ENCODE measurements around the gene PGF. TPM values are rescaled to one million over a fixed set of nuclear protein-coding genes. Genes with fewer than 3 reads are reported as not detected.

The PGF gene
- total RNA-seq, 1 donor from 2014 or later, result 0.23 TPM

GRCh38 chr14:74982661-74983060 lies 27.3 kb upstream of the PGF start:
- H3K27ac Mint-ChIP-seq, result no peak overlapping the region

GRCh38 chr14:74981833-74982232 lies 26.4 kb upstream of the PGF start:
- H3K4me1 Mint-ChIP-seq, result peaks cover 4% of the 10 kb centered on the region
- DNase-seq, result no peak
- intact Hi-C loops (cut with micrococcal nuclease), result no loop called here
- H3K27me3 Mint-ChIP-seq, result peaks cover 2% of the 10 kb centered on the region
- no peaks in the 10 kb centered on the region for H3K36me3 Mint-ChIP-seq (ENCODE audit: low read depth)
- H3K27ac Mint-ChIP-seq, result no peak overlapping the region
- H3K9me3 Mint-ChIP-seq, result no peaks in the 10 kb centered on the region
- no peak overlapping the region for H3K4me3 Mint-ChIP-seq

More at GRCh38 chr14:74982661-74983060, 27.3 kb upstream of the PGF start:
- no peaks in the 10 kb centered on the region for H3K36me3 Mint-ChIP-seq (ENCODE audit: low read depth)
- H3K4me1 Mint-ChIP-seq, result peaks cover 4% of the 10 kb centered on the region
- DNase-seq, result no peak
- H3K4me3 Mint-ChIP-seq, result no peak overlapping the region
- no peaks in the 10 kb centered on the region for H3K9me3 Mint-ChIP-seq
- H3K27me3 Mint-ChIP-seq, result peaks cover 5% of the 10 kb centered on the region
- intact Hi-C loops (cut with micrococcal nuclease), result no loop called here

GRCh38 chr14:74981462-74981782 lies 26.0 kb upstream of the PGF start:
- Mint-ChIP-seq H3K36me3 (ENCODE audit: low read depth) (no peaks in the 10 kb centered on the region), H3K27ac (no peak overlapping the region), H3K27me3 (peaks cover 2% of the 10 kb centered on the region), H3K4me3 (no peak overlapping the region), H3K9me3 (no peaks in the 10 kb centered on the region), H3K4me1 (peaks cover 4% of the 10 kb centered on the region)
- intact Hi-C loops (cut with micrococcal nuclease), result no loop called here
- no peak for DNase-seq

GRCh38 chr14:74980731-74981461 lies 25.5 kb upstream of the PGF start:
- intact Hi-C loops (cut with micrococcal nuclease), result no loop called here

GRCh38 chr14:74980398-74980730 lies 25.0 kb upstream of the PGF start:
- Mint-ChIP-seq H3K4me3 (no peak overlapping the region), H3K27ac (no peak overlapping the region), H3K4me1 (peaks cover 4% of the 10 kb centered on the region), H3K9me3 (no peaks in the 10 kb centered on the region), H3K36me3 (ENCODE audit: low read depth) (no peaks in the 10 kb centered on the region), H3K27me3 (peaks cover 2% of the 10 kb centered on the region)
- intact Hi-C loops (cut with micrococcal nuclease), result no loop called here
- DNase-seq, result no peak

More at GRCh38 chr14:74980731-74981461, 25.5 kb upstream of the PGF start:
- Mint-ChIP-seq H3K27me3 (peaks cover 2% of the 10 kb centered on the region), H3K27ac (no peak overlapping the region), H3K4me3 (no peak overlapping the region), H3K4me1 (peaks cover 4% of the 10 kb centered on the region), H3K36me3 (ENCODE audit: low read depth) (no peaks in the 10 kb centered on the region), H3K9me3 (no peaks in the 10 kb centered on the region)
- no peak for DNase-seq

- H3K27me3 Mint-ChIP-seq, result peaks cover 2% of the 10 kb centered on the region
- H3K27ac Mint-ChIP-seq, result no peak overlapping the region
- intact Hi-C loops (cut with micrococcal nuclease), result no loop called here
- no peaks in the 10 kb centered on the region for H3K9me3 Mint-ChIP-seq
- no peaks in the 10 kb centered on the region for H3K36me3 Mint-ChIP-seq (ENCODE audit: low read depth)
- no peak overlapping the region for H3K4me3 Mint-ChIP-seq
- no peak for DNase-seq
- H3K4me1 Mint-ChIP-seq, result peaks cover 4% of the 10 kb centered on the region
Observed at GRCh38 chr14:74979442-74980397, 24.3 kb upstream of the PGF start.

- no peaks in the 10 kb centered on the region for H3K36me3 Mint-ChIP-seq (ENCODE audit: low read depth)
- no peak for DNase-seq
- no peak overlapping the region for H3K4me3 Mint-ChIP-seq
- peaks cover 4% of the 10 kb centered on the region for H3K4me1 Mint-ChIP-seq
- intact Hi-C loops (cut with micrococcal nuclease), result no loop called here
- H3K27ac Mint-ChIP-seq, result no peak overlapping the region
- peaks cover 2% of the 10 kb centered on the region for H3K27me3 Mint-ChIP-seq
- H3K9me3 Mint-ChIP-seq, result no peaks in the 10 kb centered on the region
Observed at GRCh38 chr14:74979029-74979428, 23.6 kb upstream of the PGF start.

- Mint-ChIP-seq H3K27ac (no peak overlapping the region), H3K4me3 (no peak overlapping the region), H3K27me3 (peaks cover 2% of the 10 kb centered on the region), H3K4me1 (peaks cover 6% of the 10 kb centered on the region), H3K36me3 (ENCODE audit: low read depth) (no peaks in the 10 kb centered on the region), H3K9me3 (no peaks in the 10 kb centered on the region)
- no peak for DNase-seq
- intact Hi-C loops (cut with micrococcal nuclease), result no loop called here
Observed at GRCh38 chr14:74978416-74978947, 23.1 kb upstream of the PGF start.

- no peak overlapping the region for H3K27ac Mint-ChIP-seq
- H3K9me3 Mint-ChIP-seq, result no peaks in the 10 kb centered on the region
- no peaks in the 10 kb centered on the region for H3K27me3 Mint-ChIP-seq
- intact Hi-C loops (cut with micrococcal nuclease), result no loop called here
- H3K4me3 Mint-ChIP-seq, result no peak overlapping the region
- H3K4me1 Mint-ChIP-seq, result peaks cover 6% of the 10 kb centered on the region
- DNase-seq, result no peak
- no peaks in the 10 kb centered on the region for H3K36me3 Mint-ChIP-seq (ENCODE audit: low read depth)
Observed at GRCh38 chr14:74977901-74978385, 22.5 kb upstream of the PGF start.

GRCh38 chr14:74977164-74977900 lies 21.9 kb upstream of the PGF start:
- H3K9me3 Mint-ChIP-seq, result no peaks in the 10 kb centered on the region
- no peaks in the 10 kb centered on the region for H3K27me3 Mint-ChIP-seq
- H3K36me3 Mint-ChIP-seq (ENCODE audit: low read depth), result no peaks in the 10 kb centered on the region
- DNase-seq, result no peak
- peaks cover 1% of the 10 kb centered on the region for H3K4me1 Mint-ChIP-seq
- no peak overlapping the region for H3K4me3 Mint-ChIP-seq
- intact Hi-C loops (cut with micrococcal nuclease), result no loop called here
- no peak overlapping the region for H3K27ac Mint-ChIP-seq

GRCh38 chr14:74976264-74977113 lies 21.1 kb upstream of the PGF start:
- intact Hi-C loops (cut with micrococcal nuclease), result no loop called here
- Mint-ChIP-seq H3K9me3 (no peaks in the 10 kb centered on the region), H3K4me1 (peaks cover 1% of the 10 kb centered on the region), H3K27ac (no peak overlapping the region), H3K27me3 (no peaks in the 10 kb centered on the region), H3K4me3 (no peak overlapping the region), H3K36me3 (ENCODE audit: low read depth) (no peaks in the 10 kb centered on the region)
- DNase-seq, result no peak

GRCh38 chr14:74975059-74975810 lies 19.8 kb upstream of the PGF start:
- Mint-ChIP-seq H3K4me1 (peaks cover 1% of the 10 kb centered on the region), H3K27ac (no peak overlapping the region), H3K27me3 (no peaks in the 10 kb centered on the region), H3K9me3 (no peaks in the 10 kb centered on the region), H3K4me3 (no peak overlapping the region), H3K36me3 (ENCODE audit: low read depth) (no peaks in the 10 kb centered on the region)
- intact Hi-C loops (cut with micrococcal nuclease), result no loop called here
- no peak for DNase-seq
